GM19099 (cell line): ENCODE data around the gene MUC5B.

Source experiments
- POLR2A ChIP-seq: IDR thresholded peaks from 3 replicates; pipeline ENCODE4 v1.6.1; 2011; ENCODE audit warnings: low read depth; ENCODE audit not compliant: insufficient read length; ENCODE audit errors: extremely low read depth

The MUC5B gene

DNA sequence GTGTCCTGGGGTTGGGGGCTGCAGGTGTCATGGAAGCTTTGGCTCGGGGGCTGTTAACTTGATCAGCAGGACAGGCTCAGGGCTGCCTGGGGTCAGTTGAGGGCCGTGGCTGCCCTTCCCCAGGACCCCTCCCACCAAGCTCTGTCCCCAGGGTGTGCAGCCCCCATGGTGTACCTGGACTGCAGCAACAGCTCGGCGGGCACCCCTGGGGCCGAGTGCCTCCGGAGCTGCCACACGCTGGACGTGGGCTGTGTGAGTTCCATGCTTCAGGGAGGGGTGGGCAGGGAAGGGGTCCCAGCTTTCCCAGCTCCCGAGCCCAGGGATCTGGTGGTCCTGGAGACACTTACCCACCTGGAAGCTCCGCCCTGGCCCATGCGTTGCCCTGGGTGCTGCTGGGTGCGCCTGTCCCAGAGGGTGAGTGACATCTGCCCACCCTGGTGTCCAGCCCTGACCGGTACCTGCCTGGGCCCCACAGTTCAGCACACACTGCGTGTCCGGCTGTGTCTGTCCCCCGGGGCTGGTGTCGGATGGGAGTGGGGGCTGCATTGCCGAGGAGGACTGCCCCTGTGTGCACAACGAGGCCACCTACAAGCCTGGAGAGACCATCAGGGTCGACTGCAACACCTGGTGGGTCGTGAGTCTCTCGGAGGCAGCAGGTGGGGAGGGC lies 11.3 kb downstream of the MUC5B start:
- no peak for TF ChIP-seq POLR2A

GRCh38 chr11:1234771-1235305 lies 12.0 kb downstream of the MUC5B start:
- TF ChIP-seq POLR2A, result no peak

DNA sequence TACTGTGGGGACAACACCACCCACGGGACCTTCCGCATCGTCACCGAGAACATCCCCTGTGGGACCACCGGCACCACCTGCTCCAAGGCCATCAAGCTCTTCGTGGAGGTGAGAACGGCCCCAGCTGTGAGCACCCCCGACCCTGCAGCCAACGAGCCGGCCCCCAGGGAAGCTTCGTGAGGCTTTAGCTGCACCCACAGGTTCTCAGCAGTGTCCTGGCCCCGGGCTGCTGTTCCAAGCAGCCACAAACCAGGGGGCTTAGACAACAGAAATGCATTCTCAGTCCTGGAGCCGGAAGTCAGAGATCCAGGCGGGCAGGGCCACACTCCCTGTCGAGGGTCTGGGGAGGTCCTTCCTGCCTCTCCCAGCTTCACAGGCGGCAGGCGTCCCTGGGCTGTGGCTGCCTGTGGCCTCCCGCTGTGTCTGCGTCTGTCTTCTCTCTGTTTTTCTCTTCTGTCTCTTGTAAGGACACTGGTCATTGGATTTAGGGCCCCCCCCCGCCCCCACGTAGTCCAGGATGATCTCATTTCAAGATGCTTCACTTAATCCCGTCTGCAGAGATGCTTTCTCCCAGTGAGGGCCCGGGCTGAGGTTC lies 12.5 kb downstream of the MUC5B start:
- TF ChIP-seq POLR2A, result no peak

GRCh38 chr11:1235901-1236315 lies 13.0 kb downstream of the MUC5B start:
- TF ChIP-seq POLR2A, result no peak

GRCh38 chr11:1236316-1237127 lies 13.7 kb downstream of the MUC5B start:
- TF ChIP-seq POLR2A, result no peak

GRCh38 chr11:1237128-1237580 lies 14.3 kb downstream of the MUC5B start:
- TF ChIP-seq POLR2A, result no peak

DNA sequence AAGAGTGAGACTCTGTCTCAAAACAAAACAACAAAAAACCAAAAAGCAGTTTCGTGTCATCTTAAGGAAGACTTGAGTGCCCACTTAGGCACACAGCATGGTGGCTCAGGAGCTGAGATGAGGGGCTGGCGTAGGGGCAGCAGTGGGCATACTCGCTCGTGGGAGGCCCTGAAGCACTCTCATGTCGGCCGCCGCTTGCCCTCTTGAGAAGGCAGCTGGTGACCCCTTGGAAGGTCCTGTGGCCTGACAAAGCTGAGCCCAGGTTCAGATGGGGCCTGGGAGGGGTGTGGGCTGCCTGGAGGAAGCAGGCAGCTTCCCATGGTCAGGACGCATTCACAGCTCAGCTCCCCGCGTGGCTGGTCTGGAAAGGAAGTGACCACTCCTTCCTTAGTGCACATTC lies 15.0 kb downstream of the MUC5B start:
- no peak for TF ChIP-seq POLR2A

GRCh38 chr11:1238767-1239595 lies 16.1 kb downstream of the MUC5B start:
- no peak for TF ChIP-seq POLR2A

- no peak for TF ChIP-seq POLR2A
These were observed 16.8 kb downstream of the MUC5B start for GRCh38 chr11:1239596-1240205.

GRCh38 chr11:1240771-1241170 lies 17.9 kb downstream of the MUC5B start:
- TF ChIP-seq POLR2A, result no peak

- TF ChIP-seq POLR2A, result no peak
These were observed 18.8 kb downstream of the MUC5B start for GRCh38 chr11:1241706-1242105.

GRCh38 chr11:1242289-1242688 lies 19.4 kb downstream of the MUC5B start:
- TF ChIP-seq POLR2A, result no peak

GRCh38 chr11:1251236-1251770 lies 28.4 kb downstream of the MUC5B start:
- no peak for TF ChIP-seq POLR2A
